K562 (cell line): Measurements from ENCODE around the gene ZCCHC24. TPM values are rescaled to one million over a fixed set of nuclear protein-coding genes. Genes with fewer than 3 reads are reported as not detected.
A peak's percentile ranks its signal among the peaks of the same experiment; 100 is the strongest.

Source experiments
- ATAC-seq: fragments of 200-7000 bp; cut with Tn5 transposase; 3 replicates; pipeline ENCODE4 v1.9.1; 2020; ENCODE audit warnings: moderate library complexity
- BruUV-seq: library from RNA; stranded (reverse); fragments of 400-500 nt; replicated peaks from 2 replicates; lab custom pipeline; 2021; lab: Mats Ljungman, UMichigan
- CTCF ChIA-PET: fragments of 300-600 bp; formaldehyde crosslinking; extraction: SDS; loops from one replicate; lab custom pipeline; 2021; ENCODE audit warnings: low intra/inter-chr PET ratio; lab: Yijun Ruan, JAX
- POLR2A ChIA-PET: fragments of 300-600, 350-650 bp; sonication (Branson Sonifier 250); formaldehyde crosslinking; extraction: SDS; loops from one replicate; lab custom pipeline; 2021; ENCODE audit warnings: antibody characterized with exemption, inconsistent platforms; lab: Yijun Ruan, JAX
- DNase-seq, 4 experiments: peaks; one replicate each; pipeline versions ENCODE4 v3.0.0 to v3.0.0-alpha.2; 2011 to 2018; ENCODE audit warnings: low spot score in 3 of 4, mixed read lengths in 3 of 4; ENCODE audit errors: extremely low read depth in 1 of 4
- FAIRE-seq: peaks from 2 replicates; lab custom pipeline; 2011; peaks lifted over from hg19 to GRCh38; lab: Jason Lieb, UNC
- H2AFZ ChIP-seq: 2 replicates; pipeline ENCODE4 v1.6.0; 2011; ENCODE audit warnings: low read depth, low read length, control low read depth, inconsistent platforms
- H3K27ac ChIP-seq: fragments of 200-600 bp; 3 replicates; pipeline ENCODE4 v1.8.0; 2011; ENCODE audit warnings: low read depth, mild to moderate bottlenecking, control low read depth, inconsistent platforms, low read length, moderate library complexity, mixed read lengths; ENCODE audit errors: extremely low read depth
- H3K27me3 ChIP-seq, 2 experiments: fragments of 300-600 bp in 1 of 2; 2 replicates in 1 of 2; 3 replicates in 1 of 2; pipeline versions ENCODE4 v1.6.0 to v1.8.0; 2011; ENCODE audit warnings: inconsistent platforms in 2 of 2, low read length in 2 of 2, mild to moderate bottlenecking in 1 of 2, mixed read lengths in 1 of 2, moderate library complexity in 1 of 2; ENCODE audit not compliant: control insufficient read depth in 2 of 2, insufficient read depth in 2 of 2
- H3K36me3 ChIP-seq: fragments of 300-600 bp; 3 replicates; pipeline ENCODE4 v1.8.0; 2011; ENCODE audit warnings: mild to moderate bottlenecking, low read length, inconsistent platforms; ENCODE audit not compliant: control insufficient read depth, insufficient read depth
- H3K4me1 ChIP-seq, 2 experiments: fragments of 200-600 bp in 1 of 2; replicated peaks in 1 of 2; 2 replicates in 1 of 2; 3 replicates in 1 of 2; pipeline versions ENCODE4 v1.5.1 to v1.8.0; 2011; ENCODE audit warnings: inconsistent platforms in 2 of 2, low read length in 2 of 2, mild to moderate bottlenecking in 1 of 2, mixed read lengths in 1 of 2, moderate library complexity in 1 of 2; ENCODE audit not compliant: control insufficient read depth in 2 of 2, insufficient read depth in 2 of 2
- H3K4me2 ChIP-seq: 2 replicates; pipeline ENCODE4 v1.6.1; 2011; ENCODE audit warnings: low read length, control low read depth, inconsistent platforms, mixed read lengths; ENCODE audit not compliant: insufficient read depth
- H3K4me3 ChIP-seq: fragments of 200-600 bp; sonication (generic), shearing (Covaris generic); 2 replicates; pipeline ENCODE4 v1.5.1; 2016; ENCODE audit warnings: control low read depth, inconsistent platforms
- H3K79me2 ChIP-seq: fragments of 200-600 bp; 3 replicates; pipeline ENCODE4 v1.8.0; 2011; ENCODE audit warnings: low read length, inconsistent platforms; ENCODE audit not compliant: control insufficient read depth, insufficient read depth
- H3K9ac ChIP-seq, 2 experiments: 2 replicates each; pipeline versions ENCODE4 v1.6.0 to v1.6.1; 2011; ENCODE audit warnings: low read depth in 2 of 2, low read length in 2 of 2, control low read depth in 1 of 2, inconsistent platforms in 1 of 2, mild to moderate bottlenecking in 1 of 2, mixed read lengths in 1 of 2; ENCODE audit not compliant: insufficient read depth in 1 of 2
- H3K9me1 ChIP-seq: one replicate; pipeline ENCODE4 v1.6.0; 2011; ENCODE audit warnings: inconsistent platforms, mild to moderate bottlenecking, low read length, moderate library complexity; ENCODE audit not compliant: control insufficient read depth, insufficient read depth
- H3K9me3 ChIP-seq: replicated peaks from 2 replicates; pipeline ENCODE4 v1.5.1; 2011; ENCODE audit warnings: low read depth, low read length, inconsistent platforms; ENCODE audit not compliant: control insufficient read depth, insufficient read depth
- H4K20me1 ChIP-seq: replicated peaks from 2 replicates; pipeline ENCODE4 v1.6.1; 2011; ENCODE audit warnings: low read length, inconsistent platforms, mixed read lengths; ENCODE audit not compliant: control insufficient read depth, insufficient read depth
- ELK1 ChIP-seq: sonication (generic); formaldehyde crosslinking; IDR thresholded peaks from 2 replicates; pipeline ENCODE4 v1.8.1; 2022; ENCODE audit warnings: missing genetic modification reagents
- ETV5 ChIP-seq: sonication (generic); formaldehyde crosslinking; IDR thresholded peaks from 2 replicates; pipeline ENCODE4 v1.4.0; 2020; ENCODE audit warnings: low read depth, mild to moderate bottlenecking, missing genetic modification reagents
- HDAC1 ChIP-seq, 2 experiments: fragments of 450-650 bp; IDR thresholded peaks; 2 replicates each; pipeline ENCODE4 v1.6.1; 2016 to 2017; ENCODE audit warnings: inconsistent platforms in 1 of 2, mild to moderate bottlenecking in 1 of 2, moderate library complexity in 1 of 2
- MED1 ChIP-seq: sonication (generic); formaldehyde crosslinking; IDR thresholded peaks from 2 replicates; pipeline ENCODE4 v1.8.1; 2023; ENCODE audit warnings: missing genetic modification reagents, borderline replicate concordance
- MLLT1 ChIP-seq, 2 experiments: fragments of 450-650 bp; IDR thresholded peaks; 2 replicates each; pipeline ENCODE4 v1.6.1; 2016
- NELFE ChIP-seq: IDR thresholded peaks from 2 replicates; pipeline ENCODE4 v1.6.1; 2011; ENCODE audit warnings: mild to moderate bottlenecking; ENCODE audit not compliant: insufficient read depth, insufficient read length
- NKRF ChIP-seq: fragments of 450-650 bp; IDR thresholded peaks from 2 replicates; pipeline ENCODE4 v1.6.1; 2016; ENCODE audit warnings: borderline replicate concordance
- NR1H2 ChIP-seq: sonication (generic); formaldehyde crosslinking; IDR thresholded peaks from 2 replicates; pipeline ENCODE4 v1.4.0; 2020; ENCODE audit warnings: mild to moderate bottlenecking, missing genetic modification reagents
- POLR2G ChIP-seq: fragments of 200-400 bp; formaldehyde crosslinking; IDR thresholded peaks from 2 replicates; pipeline ENCODE4 v1.6.1; 2017; ENCODE audit warnings: low read depth, mild to moderate bottlenecking, antibody characterized with exemption, low read length, moderate library complexity
- XRCC5 ChIP-seq: fragments of 200-400 bp; formaldehyde crosslinking; IDR thresholded peaks from 2 replicates; pipeline ENCODE4 v1.6.1; 2017; ENCODE audit warnings: low read depth, mild to moderate bottlenecking, low read length
- WGBS: fragments of 100-300 bp; shearing (Covaris generic); methylation state at CpG from one replicate; pipeline ENCODE4 v1.1.6; 2016; ENCODE audit warnings: low coverage, mixed read lengths; ENCODE audit not compliant: insufficient coverage; ENCODE audit errors: missing lambda C conversion rate; 5-methylcytosine and 5-hydroxymethylcytosine counted together
- in situ Hi-C: fragments of 300-500 bp; cut with MboI; formaldehyde crosslinking; loops from 4 replicates; pipeline ENCODE4 v1.15.0; 2018; ENCODE audit warnings: inconsistent platforms, mixed read lengths
- intact Hi-C: fragments of 100-400 bp; cut with micrococcal nuclease; formaldehyde crosslinking; loops from 2 replicates; pipeline ENCODE4 v1.14.2; 2022
- polyA plus RNA-seq, 8 experiments: library from polyadenylated mRNA; depleted of rRNA in 4 of 8; stranded (reverse) in 5 of 8; unstranded in 3 of 8; fragments of >200 nt; fragmentation: Nextera tagmentation in 2 of 8; fragmentation: Illumina TruSeq in 1 of 8; extraction: Ambion mirVana in 2 of 8; extraction: Trizol in 1 of 8; gene quantifications; 2 replicates each; pipeline versions ENCODE4 v1.2.1 to v1.2.3, GENCODE V29; 2011 to 2014; ENCODE audit warnings: inconsistent platforms in 1 of 8, missing spikeins in 1 of 8
- total RNA-seq, 7 experiments: library from RNA; depleted of rRNA in 6 of 7; stranded (reverse); fragments of >200 nt in 6 of 7; fragmentation: Illumina TruSeq in 2 of 7; extraction: Trizol in 2 of 7; gene quantifications; 2 replicates each; pipeline versions ENCODE4 v1.2.1 to v1.2.3, GENCODE V29; 2011 to 2021; ENCODE audit warnings: low replicate concordance in 1 of 7

ZCCHC24 gene
- total and polyA plus RNA-seq, 9 of the 15 experiments (the other 6 are each of a cell fraction or from before 2014, with no cell fraction given) = 0.84 to 11.0 (median 4.6) TPM

- TF ChIP-seq NKRF (no peak), POLR2G (no peak)
Observed at GRCh38 chr10:79387466-79387973, 57.9 kb downstream of the ZCCHC24 start (continued).

GRCh38 chr10:79386637-79387465, 58.6 kb downstream of the ZCCHC24 start:
- H2AFZ ChIP-seq = no peak overlapping the region
- no peaks in the 10 kb centered on the region for H3K9me3 ChIP-seq
- in situ Hi-C loops (no loop called here), intact Hi-C loops (no loop called here)
- ATAC-seq (no peak), FAIRE-seq (no peak), DNase-seq (peak in 1 of 4 experiments; percentile 17)
- H3K4me2 ChIP-seq = no peak overlapping the region
- H3K27me3 ChIP-seq = 0 out of 5 replicates have a peak, but pooled peaks cover 0 to under 1% of the 10 kb centered on the region in 2 experiments
- CTCF ChIA-PET = no interaction called here
- H3K9ac ChIP-seq = peak overlapping the region in 1 of 2 experiments; percentile 68; a peak in 2 of 4 replicates
- WGBS = 67% methylated on average over 24 of the region's 24 CpGs
- H3K36me3 ChIP-seq = no peaks in the 10 kb centered on the region
- H3K27ac ChIP-seq = no peak overlapping the region
- peaks cover 38 to 67% of the 10 kb centered on the region in 2 experiments for H3K4me1 ChIP-seq
- POLR2A ChIA-PET = interaction anchor here (0.5 kb wide), 1 partner anchor 86 kb away, joined by 3 read pairs; no protein-coding TSS in a partner anchor
- no peaks in the 10 kb centered on the region for H3K79me2 ChIP-seq
- H4K20me1 ChIP-seq = no peaks in the 10 kb centered on the region
- H3K4me3 ChIP-seq = no peak overlapping the region
- BruUV-seq = no TSS peak
- H3K9me1 ChIP-seq = peaks cover 5% of the 10 kb centered on the region
- TF ChIP-seq MED1 (CRISPR knock-in tag) (no peak), ETV5 (CRISPR knock-in tag) (no peak), HDAC1 (IDR thresholded peaks at IDR 0.05) (no peak), MLLT1 (IDR thresholded peaks at IDR 0.05) (no peak), NR1H2 (CRISPR knock-in tag) (no peak), ELK1 (CRISPR knock-in tag) (no peak), NELFE (no peak), XRCC5 (no peak)
